K562 (cell line): ENCODE measurements around the gene PSMD10. TPM values are rescaled to one million over a fixed set of nuclear protein-coding genes. Genes with fewer than 3 reads are reported as not detected.

Experiments used
- CBX8 ChIP-seq: fragments of 200-600 bp; sonication (generic); IDR thresholded peaks from 2 replicates; pipeline ENCODE4 v1.6.1; 2012; ENCODE audit warnings: borderline replicate concordance, mixed run types, low read depth, mild to moderate bottlenecking, moderate library complexity, mixed read lengths, low read length, control low read depth, inconsistent platforms; ENCODE audit not compliant: poor library complexity, severe bottlenecking; ENCODE audit errors: extremely low read depth
- CEBPG ChIP-seq, 3 experiments: fragments of 200-800 bp in 1 of 3; sonication (Bioruptor generic) in 1 of 3; sonication (generic) in 1 of 3; formaldehyde crosslinking in 1 of 3; IDR thresholded peaks in 2 of 3; conservative IDR thresholded peaks in 1 of 3; 2 replicates each; pipeline versions ENCODE4 v1.6.1 to v1.8.0; 2016 to 2022; ENCODE audit warnings: missing compliant biosample characterization in 2 of 3, missing genetic modification characterization in 2 of 3, mild to moderate bottlenecking in 1 of 3, missing genetic modification reagents in 1 of 3
- CREBBP ChIP-seq: IDR thresholded peaks from one replicate; pipeline ENCODE4 v1.6.1; 2012; ENCODE audit warnings: low read depth, mild to moderate bottlenecking, control low read depth, inconsistent platforms, low read length
- E2F8 ChIP-seq: fragments of 450-650 bp; IDR thresholded peaks from 2 replicates; pipeline ENCODE4 v1.7.1; 2018; ENCODE audit warnings: mild to moderate bottlenecking, low read depth; ENCODE audit not compliant: partially characterized antibody
- HCFC1 ChIP-seq: IDR thresholded peaks from 2 replicates; pipeline ENCODE4 v1.6.1; 2012; ENCODE audit warnings: low read depth, low read length, improper control_type of control experiment
- HNRNPL ChIP-seq: fragments of 200-400 bp; formaldehyde crosslinking; IDR thresholded peaks from 2 replicates; pipeline ENCODE4 v1.6.1; 2017; ENCODE audit warnings: low read depth, mild to moderate bottlenecking, low read length
- KDM4B ChIP-seq, 2 experiments: fragments of 450-650 bp in 1 of 2; sonication (generic) in 1 of 2; IDR thresholded peaks; 2 replicates each; pipeline ENCODE4 v1.6.1; 2016 to 2017; ENCODE audit warnings: borderline replicate concordance in 2 of 2, antibody characterized with exemption in 1 of 2, low read depth in 1 of 2, mild to moderate bottlenecking in 1 of 2
- NCOA6 ChIP-seq: fragments of 450-650 bp; IDR thresholded peaks from 2 replicates; pipeline ENCODE4 v1.6.1; 2017; ENCODE audit warnings: mild to moderate bottlenecking
- PHF20 ChIP-seq: fragments of 450-650 bp; IDR thresholded peaks from 2 replicates; pipeline ENCODE4 v1.6.1; 2018; ENCODE audit not compliant: partially characterized antibody
- POLR2AphosphoS5 ChIP-seq: IDR thresholded peaks from 2 replicates; pipeline ENCODE4 v1.6.1; 2011; ENCODE audit warnings: mild to moderate bottlenecking, low read depth, low read length, moderate library complexity; ENCODE audit not compliant: control insufficient read depth, insufficient read depth
- RBM17 ChIP-seq: fragments of 200-400 bp; formaldehyde crosslinking; IDR thresholded peaks from 2 replicates; pipeline ENCODE4 v1.6.1; 2017; ENCODE audit warnings: low read depth, mild to moderate bottlenecking, low read length, borderline replicate concordance
- RBM39 ChIP-seq: fragments of 200-400 bp; formaldehyde crosslinking; optimal IDR thresholded peaks from 2 replicates; pipeline ENCODE3; 2018; ENCODE audit warnings: low read depth, low read length
- RCOR1 ChIP-seq, 2 experiments: IDR thresholded peaks; 2 replicates each; pipeline ENCODE4 v1.6.1; 2012; ENCODE audit warnings: low read depth in 2 of 2, low read length in 2 of 2, borderline replicate concordance in 1 of 2, improper control_type of control experiment in 1 of 2
- SMAD4 ChIP-seq: fragments of 250-450 bp; sonication (Bioruptor Pico); conservative IDR thresholded peaks from 2 replicates; pipeline ENCODE4 v1.8.0; 2021; ENCODE audit warnings: inconsistent platforms, mild to moderate bottlenecking, moderate library complexity
- SNRNP70 ChIP-seq: fragments of 200-400 bp; formaldehyde crosslinking; optimal IDR thresholded peaks from 2 replicates; pipeline ENCODE3; 2017; ENCODE audit warnings: low read depth, low read length
- SRSF1 ChIP-seq: fragments of 200-400 bp; formaldehyde crosslinking; IDR thresholded peaks from 2 replicates; pipeline ENCODE4 v1.6.1; 2017; ENCODE audit warnings: mild to moderate bottlenecking, low read depth, low read length, moderate library complexity
- STAT5B ChIP-seq: fragments of 250-450 bp; sonication (Bioruptor Pico); IDR thresholded peaks from 2 replicates; pipeline ENCODE4 v1.8.0; 2021; ENCODE audit warnings: mild to moderate bottlenecking, inconsistent platforms
- TCF3 ChIP-seq: sonication (generic); formaldehyde crosslinking; IDR thresholded peaks from 2 replicates; pipeline ENCODE4 v1.4.0; 2020; ENCODE audit warnings: mild to moderate bottlenecking, missing genetic modification reagents
- XRCC5 ChIP-seq: fragments of 200-400 bp; formaldehyde crosslinking; IDR thresholded peaks from 2 replicates; pipeline ENCODE4 v1.6.1; 2017; ENCODE audit warnings: low read depth, mild to moderate bottlenecking, low read length
- YBX1 ChIP-seq: fragments of 450-650 bp; IDR thresholded peaks from 2 replicates; pipeline ENCODE4 v1.7.1; 2016; ENCODE audit warnings: mild to moderate bottlenecking
- ZBTB7A ChIP-seq: IDR thresholded peaks from 2 replicates; pipeline ENCODE4 v1.6.1; 2011; ENCODE audit warnings: low read depth, mild to moderate bottlenecking, low read length, moderate library complexity, borderline replicate concordance; ENCODE audit not compliant: control insufficient read depth
- ZFPM2 ChIP-seq: fragments of 250-450 bp; sonication (Bioruptor Pico); IDR thresholded peaks from 2 replicates; pipeline ENCODE4 v1.5.1; 2022; ENCODE audit warnings: mild to moderate bottlenecking
- ZFX ChIP-seq: sonication (generic); formaldehyde crosslinking; IDR thresholded peaks from 2 replicates; pipeline ENCODE4 v1.8.0; 2022; ENCODE audit warnings: mild to moderate bottlenecking, missing genetic modification reagents, moderate library complexity
- ZNF12 ChIP-seq: sonication (generic); formaldehyde crosslinking; IDR thresholded peaks from 2 replicates; pipeline ENCODE4 v1.4.0; 2020; ENCODE audit warnings: mild to moderate bottlenecking, missing genetic modification reagents
- ZNF316 ChIP-seq: fragments of 450-650 bp; IDR thresholded peaks from 2 replicates; pipeline ENCODE4 v1.6.1; 2016
- ZNF41 ChIP-seq: fragments of 250-450 bp; sonication (Bioruptor Pico); conservative IDR thresholded peaks from 2 replicates; pipeline ENCODE4 v1.4.0; 2020; ENCODE audit warnings: mild to moderate bottlenecking
- polyA plus RNA-seq, 8 experiments: library from polyadenylated mRNA; depleted of rRNA in 4 of 8; stranded (reverse) in 5 of 8; unstranded in 3 of 8; fragments of >200 nt; fragmentation: Nextera tagmentation in 2 of 8; fragmentation: Illumina TruSeq in 1 of 8; extraction: Ambion mirVana in 2 of 8; extraction: Trizol in 1 of 8; gene quantifications; 2 replicates each; pipeline versions ENCODE4 v1.2.1 to v1.2.3, GENCODE V29; 2011 to 2014; ENCODE audit warnings: inconsistent platforms in 1 of 8, missing spikeins in 1 of 8
- total RNA-seq, 7 experiments: library from RNA; depleted of rRNA in 6 of 7; stranded (reverse); fragments of >200 nt in 6 of 7; fragmentation: Illumina TruSeq in 2 of 7; extraction: Trizol in 2 of 7; gene quantifications; 2 replicates each; pipeline versions ENCODE4 v1.2.1 to v1.2.3, GENCODE V29; 2011 to 2021; ENCODE audit warnings: low replicate concordance in 1 of 7

PSMD10 gene
- total and polyA plus RNA-seq, 9 of the 15 experiments (the other 6 are each of a cell fraction or from before 2014, with no cell fraction given), result 47.8 to 163 (median 70.4) TPM

GRCh38 chrX:108091264-108091877 is at the start of gene PSMD10, which contains the start of gene ATG4A (continued):
- TF ChIP-seq PHF20 (peak; percentile 43), HCFC1 (peak; percentile 95), TCF3 (CRISPR knock-in tag) (0 out of 2 replicates have a peak, but pooled peaks have one; percentile 14), ZNF12 (CRISPR knock-in tag) (no peak), STAT5B (CRISPR knock-in tag) (no peak), RBM39 (no peak), ZNF41 (no peak), RCOR1 (IDR thresholded peaks at IDR 0.05; ENCODE audit: borderline replicate concordance in 1 of 2, low read depth in 2 of 2, low read length in 2 of 2) (no peak), SRSF1 (no peak), CREBBP (no peak), XRCC5 (peak; percentile 57; the same call in 1 of the 2 replicates), KDM4B (IDR thresholded peaks at IDR 0.05; ENCODE audit: borderline replicate concordance in 2 of 2, low read depth in 1 of 2) (0 out of 4 replicates have a peak, but pooled peaks of 1 of the 2 experiments have one; percentile 25), YBX1 (no peak), SNRNP70 (no peak), SMAD4 (CRISPR knock-in tag) (peak; percentile 63), CEBPG (CRISPR knock-in tag; IDR thresholded peaks at IDR 0.05) (no peak), CEBPG (tag; conservative IDR thresholded peaks at IDR 0.05 in 1 of 2, IDR thresholded peaks at IDR 0.05 in 1 of 2) (no peak), ZFPM2 (CRISPR knock-in tag) (no peak), E2F8 (no peak), ZNF316 (0 out of 2 replicates have a peak, but pooled peaks have one; percentile 31), POLR2AphosphoS5 (0 out of 2 replicates have a peak, but pooled peaks have one; percentile 37), HNRNPL (no peak), RBM17 (no peak), ZFX (CRISPR knock-in tag) (peak; percentile 96), CBX8 (no peak), NCOA6 (no peak), ZBTB7A (peak; percentile 41; the same call in 1 of the 2 replicates)
